GM18511 (cell line): ENCODE results near the gene TMEM229B.

Experiments used
- ATAC-seq: cut with Tn5 transposase; IDR thresholded peaks from one replicate; pipeline ENCODE4 v1.9.1; 2021; ENCODE audit warnings: mild to moderate bottlenecking, moderate library complexity; ENCODE audit not compliant: unreplicated experiment

The TMEM229B gene

GRCh38 chr14:67426161-67426560 lies 62.4 kb downstream of the TMEM229B start:
- ATAC-seq, result no peak

DNA sequence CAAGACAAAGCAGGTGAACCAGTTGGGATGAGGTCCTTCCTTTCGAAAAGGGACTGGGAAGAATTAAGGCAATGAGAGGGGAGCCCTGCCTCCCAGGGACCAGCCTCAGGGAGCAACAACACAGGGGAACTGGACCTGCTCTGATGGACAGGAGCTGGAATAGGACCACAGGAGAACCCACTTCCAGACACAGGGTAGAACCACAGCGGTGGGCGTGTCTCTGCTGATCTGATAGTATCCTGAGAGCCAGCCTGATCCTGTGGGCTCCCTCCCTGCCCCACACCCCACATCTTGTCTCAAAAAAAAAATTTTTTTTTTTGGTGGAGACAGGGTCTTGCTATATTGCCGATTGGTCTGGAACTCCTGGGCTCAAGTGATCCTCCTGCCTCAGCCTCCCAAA lies 62.9 kb downstream of the TMEM229B start:
- ATAC-seq, result no peak

DNA sequence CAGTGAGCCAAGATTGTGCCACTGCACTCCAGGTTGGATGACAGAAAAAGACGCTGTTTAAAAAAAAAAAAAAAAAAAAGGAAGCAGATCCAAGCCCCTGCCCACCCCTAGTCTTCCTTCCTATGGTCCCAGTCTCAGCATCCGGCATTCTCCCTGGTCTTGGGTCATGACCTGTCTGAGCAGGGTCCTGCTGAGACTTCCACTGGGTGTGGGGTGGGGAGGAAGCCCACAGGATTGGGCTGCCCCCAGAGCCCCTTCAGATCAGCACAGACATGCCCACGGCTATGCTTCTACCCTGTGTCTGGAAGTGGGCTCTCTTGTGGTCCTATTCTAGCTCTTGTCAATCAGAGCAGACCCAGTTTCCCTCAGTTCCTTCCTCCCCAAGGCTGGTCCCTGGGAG lies 64.0 kb downstream of the TMEM229B start:
- no peak for ATAC-seq

GRCh38 chr14:67423424-67423823 lies 65.1 kb downstream of the TMEM229B start:
- ATAC-seq, result no peak

DNA sequence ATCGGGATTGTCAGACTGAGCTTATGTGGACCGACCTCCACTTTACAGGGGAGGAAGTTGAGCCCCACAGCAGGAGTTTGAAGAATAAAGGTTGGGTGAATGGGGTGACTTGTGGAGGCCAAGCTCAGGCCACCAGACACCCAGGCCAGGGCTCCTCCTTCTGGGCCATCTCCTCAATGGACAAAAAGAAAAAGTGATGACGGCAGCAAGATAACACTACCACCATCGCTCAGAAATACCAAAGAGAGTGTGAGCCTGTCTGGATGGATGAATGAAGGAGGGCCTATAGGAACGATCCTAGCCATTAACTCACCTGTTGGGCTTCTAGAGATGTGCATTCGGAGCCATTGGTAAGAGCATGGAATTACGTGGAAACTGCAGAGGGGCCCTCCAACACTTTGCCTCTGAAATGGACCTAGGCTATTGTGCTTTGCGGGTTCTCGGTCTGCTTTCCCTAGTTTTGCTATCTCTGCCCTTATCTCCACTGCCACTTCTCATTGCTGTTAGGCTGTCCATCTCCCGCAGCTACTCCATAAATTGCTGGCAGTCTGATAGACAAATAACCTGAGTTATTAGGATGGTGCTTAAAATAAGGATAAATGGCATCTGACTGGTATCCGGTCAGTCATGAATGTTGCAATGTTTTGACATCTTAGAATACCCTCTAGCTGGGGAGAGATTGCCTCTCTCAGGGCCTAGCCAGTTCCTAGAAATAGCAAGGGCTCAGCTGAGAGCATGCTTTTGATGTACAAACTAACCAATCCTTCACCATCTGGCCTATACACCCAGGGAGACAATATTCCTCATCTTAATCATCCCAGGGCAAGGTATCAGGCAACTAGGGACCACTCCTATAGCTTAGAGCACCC lies 66.9 kb downstream of the TMEM229B start:
- ATAC-seq, result no peak
